Muscle of arm (tissue), 12 donors: ENCODE measurements around the gene SMIM41. TPM values are rescaled to one million over a fixed set of nuclear protein-coding genes. Genes with fewer than 3 reads are reported as not detected.

Source experiments
- DNase-seq: peaks from one replicate; pipeline ENCODE4 v3.0.0-alpha.2; 2013
- polyA plus RNA-seq, 12 donors: library from polyadenylated mRNA; unstranded; fragments of 120-200 nt; gene quantifications; one replicate each; pipeline ENCODE4 v1.2.1, GENCODE V29; 2013; ENCODE audit not compliant: insufficient read length in 12 of 12

SMIM41 gene
- polyA plus RNA-seq, 12 donors: 0.19 to 0.44 TPM; not detected in 10

GRCh38 chr12:52063082-52063924 lies 16.2 kb upstream of the SMIM41 start:
- DNase-seq: no peak

DNA sequence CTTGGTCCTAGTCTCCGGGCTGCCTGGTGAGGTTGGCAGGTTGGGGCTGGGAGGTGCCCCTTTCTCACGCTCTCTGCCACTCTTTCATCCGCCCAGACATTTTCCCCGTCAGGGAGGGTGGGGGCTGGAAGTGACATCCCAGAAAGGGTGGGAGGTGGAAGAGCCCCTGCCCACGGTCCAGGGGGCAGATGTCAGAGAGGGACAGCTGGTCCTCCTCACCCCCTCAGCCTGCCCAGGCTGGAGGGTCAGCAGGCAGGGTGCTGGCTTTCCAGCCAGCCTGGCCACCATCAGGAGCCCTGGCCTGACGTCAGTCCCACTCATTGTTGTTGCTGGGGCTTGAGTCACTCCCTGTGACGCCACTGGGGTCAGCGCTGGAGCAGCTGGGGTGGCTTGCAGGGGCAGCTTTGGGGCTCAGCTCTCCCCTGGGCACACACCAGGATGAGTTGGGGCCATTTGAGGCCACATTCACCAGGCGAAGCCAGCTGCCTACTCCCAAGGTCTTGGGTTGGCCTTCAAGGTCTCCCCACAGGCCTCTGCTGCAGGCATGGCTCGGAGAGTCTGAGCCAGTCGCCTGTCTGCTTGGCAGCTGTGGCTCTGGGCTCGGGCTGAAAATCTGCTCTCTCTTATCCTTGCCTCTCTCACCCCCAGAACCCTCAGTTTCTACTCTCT lies 15.4 kb upstream of the SMIM41 start:
- no peak for DNase-seq

- no peak for DNase-seq
These were observed 13.0 kb upstream of the SMIM41 start for GRCh38 chr12:52066346-52067080.

DNA sequence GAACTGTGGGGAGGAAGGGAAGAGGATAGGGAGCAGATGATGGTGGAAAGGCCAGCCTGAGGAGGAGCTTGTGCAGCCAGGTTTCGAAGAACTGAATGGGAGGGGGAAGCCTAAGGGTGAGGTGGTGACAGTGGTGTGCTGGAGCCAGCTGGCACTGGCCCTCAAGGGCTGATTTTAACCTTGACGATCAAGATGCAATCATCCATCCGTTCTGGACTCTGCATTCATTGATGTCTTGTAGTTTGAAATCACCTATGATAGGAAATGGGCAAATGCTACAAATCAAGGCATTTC lies 12.5 kb upstream of the SMIM41 start:
- DNase-seq: no peak

DNA sequence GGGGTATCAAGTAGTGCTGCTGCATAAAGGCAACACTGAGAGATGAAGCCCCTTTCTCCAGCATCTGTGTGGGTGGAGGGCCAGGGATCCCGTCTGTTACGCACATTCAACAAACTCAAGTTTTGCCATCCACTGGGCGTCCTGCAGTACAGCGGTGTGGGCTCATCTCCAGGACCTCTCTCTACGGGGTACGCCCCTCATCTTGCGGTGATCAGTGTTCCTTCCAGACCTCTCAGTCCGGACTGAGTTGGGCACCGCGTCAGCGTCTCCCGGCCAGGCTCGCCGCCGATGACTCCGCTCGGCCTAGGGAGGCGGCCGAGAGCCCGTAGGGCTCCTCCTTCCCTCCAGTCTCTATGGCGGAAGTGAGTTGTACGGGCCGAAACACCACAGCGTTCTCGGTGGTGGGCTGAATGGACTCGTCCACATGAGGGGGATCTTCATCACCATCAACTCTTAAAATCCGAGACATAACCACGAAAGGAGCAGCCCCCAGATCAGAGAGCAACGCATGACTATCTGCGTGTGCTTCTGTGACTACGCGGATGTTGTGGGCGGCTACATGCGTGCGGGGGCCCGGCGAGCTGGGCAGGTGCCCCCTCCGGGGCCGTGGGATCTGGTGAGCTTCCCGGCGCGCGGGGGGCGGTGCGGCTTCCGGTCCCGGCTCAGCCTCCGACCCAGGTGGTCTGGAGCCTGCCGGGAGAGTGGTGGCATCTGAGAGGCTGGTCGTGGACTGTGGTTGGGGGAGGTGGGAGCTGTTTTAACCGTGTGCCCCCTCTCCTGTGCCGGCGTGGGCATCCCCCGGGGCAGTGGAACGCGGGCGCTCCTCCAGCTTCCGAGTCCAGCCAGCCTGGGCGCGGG lies 9.9 kb upstream of the SMIM41 start, which contains the start of gene ATG101:
Gene ATG101, plus strand, starts transcription at position 652 of the 858 bp plus-strand sequence. CDS start 3,673 bp downstream, outside the sequence.
- DNase-seq: peak; percentile 95

DNA sequence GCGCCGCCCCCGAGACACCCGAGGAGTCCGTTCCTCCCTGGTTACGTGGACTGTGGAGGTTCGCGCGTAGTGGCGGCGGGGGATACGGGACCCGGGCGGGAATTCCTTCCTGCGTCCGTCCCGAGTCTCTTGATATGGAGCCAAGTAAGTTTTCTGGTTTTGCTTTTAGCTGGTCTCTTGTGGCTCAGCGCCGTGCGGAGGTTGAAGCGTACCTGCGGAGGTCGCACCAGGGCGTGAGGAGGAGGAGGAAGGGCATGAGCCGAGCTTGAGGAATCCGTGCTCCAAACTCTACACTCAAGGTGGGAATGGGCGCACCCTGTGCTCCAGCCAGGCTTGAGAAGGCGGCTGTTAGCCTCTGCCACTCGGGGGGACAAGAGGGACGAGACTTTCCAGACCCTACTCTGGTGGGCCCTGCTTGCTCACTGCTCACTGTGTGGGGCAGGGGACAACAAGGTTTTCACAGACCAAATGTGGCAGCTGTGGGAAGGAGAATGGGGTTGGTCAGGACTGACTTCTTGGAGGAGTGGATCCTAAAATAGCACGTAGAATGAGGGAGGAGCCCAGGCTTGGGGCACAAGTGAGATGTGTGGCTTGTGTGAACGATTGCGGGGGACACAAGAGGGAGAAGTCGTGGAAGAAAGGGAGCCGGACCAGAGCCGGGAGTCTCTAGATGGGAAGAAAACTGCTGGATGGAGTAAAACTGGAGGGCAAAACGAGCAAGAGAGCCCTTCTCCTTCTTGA lies 9.1 kb upstream of the SMIM41 start:
- DNase-seq: no peak

GRCh38 chr12:52073531-52074381 lies 5.7 kb upstream of the SMIM41 start:
- DNase-seq: no peak

GRCh38 chr12:52074971-52075724 lies 4.4 kb upstream of the SMIM41 start:
- no peak for DNase-seq

GRCh38 chr12:52076811-52077210 lies 2.7 kb upstream of the SMIM41 start:
- no peak for DNase-seq

DNA sequence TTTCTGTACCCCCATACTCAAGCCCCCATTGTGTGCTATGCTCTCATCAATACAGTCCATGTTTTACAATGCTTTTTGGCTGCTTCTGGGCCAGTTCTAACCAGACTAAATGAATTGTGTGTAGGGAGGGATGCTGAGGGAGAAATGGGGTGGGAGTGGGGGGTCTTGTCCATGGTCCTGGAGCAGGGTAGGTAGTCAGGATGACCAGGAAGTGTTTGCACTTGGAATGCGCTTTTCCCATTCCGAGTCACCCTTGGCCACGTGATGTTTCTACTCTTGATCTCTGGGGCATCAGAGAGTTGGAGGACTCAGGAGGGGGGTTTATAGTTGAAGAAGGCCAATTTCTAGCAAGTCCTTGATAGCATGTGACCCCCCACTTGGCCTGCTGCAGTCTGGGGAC lies 1.2 kb upstream of the SMIM41 start:
- DNase-seq: no peak

DNA sequence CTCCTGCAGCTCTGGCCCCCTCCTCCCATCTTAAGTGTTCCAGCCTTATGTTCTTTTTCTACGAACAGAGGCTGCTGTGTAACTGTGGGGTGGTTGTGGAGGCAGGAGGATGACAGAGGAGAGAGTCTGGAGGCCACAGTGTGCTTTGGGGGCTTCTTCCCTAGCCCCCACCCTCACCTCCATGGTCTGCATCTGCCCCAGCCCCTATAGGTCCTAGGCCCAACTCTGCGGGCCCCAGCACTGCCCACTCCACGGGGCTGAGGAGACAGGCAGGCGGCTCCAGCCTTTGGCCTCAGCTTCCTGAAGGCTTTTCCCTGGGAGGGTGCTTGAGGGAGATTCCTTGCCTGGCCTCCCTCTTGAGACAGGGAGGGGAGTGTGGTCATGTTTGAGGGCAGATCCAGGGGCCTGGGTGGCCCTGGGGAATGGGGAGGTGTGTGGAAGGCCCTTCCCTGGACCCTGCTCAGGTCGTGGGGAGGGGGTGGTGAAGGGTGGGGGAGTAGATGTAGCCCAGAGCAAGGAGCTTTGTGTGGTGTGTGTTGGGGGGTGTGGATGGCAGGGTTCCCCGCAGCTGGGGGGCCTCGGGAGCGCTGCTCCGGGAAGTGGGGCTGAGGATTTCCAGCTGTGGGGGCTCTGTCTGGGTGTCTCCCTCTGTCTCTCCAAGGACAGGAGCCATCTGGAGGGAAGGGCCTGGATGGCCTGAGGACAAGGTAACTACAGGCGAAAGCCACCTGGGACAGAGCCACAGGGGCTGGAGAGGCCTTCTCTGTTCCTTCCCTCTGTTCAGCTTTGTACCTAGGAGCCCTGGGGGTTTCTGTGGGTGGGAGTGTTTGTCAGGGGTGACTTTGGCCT lies 1.1 kb downstream of the SMIM41 start:
- no peak for DNase-seq

DNA sequence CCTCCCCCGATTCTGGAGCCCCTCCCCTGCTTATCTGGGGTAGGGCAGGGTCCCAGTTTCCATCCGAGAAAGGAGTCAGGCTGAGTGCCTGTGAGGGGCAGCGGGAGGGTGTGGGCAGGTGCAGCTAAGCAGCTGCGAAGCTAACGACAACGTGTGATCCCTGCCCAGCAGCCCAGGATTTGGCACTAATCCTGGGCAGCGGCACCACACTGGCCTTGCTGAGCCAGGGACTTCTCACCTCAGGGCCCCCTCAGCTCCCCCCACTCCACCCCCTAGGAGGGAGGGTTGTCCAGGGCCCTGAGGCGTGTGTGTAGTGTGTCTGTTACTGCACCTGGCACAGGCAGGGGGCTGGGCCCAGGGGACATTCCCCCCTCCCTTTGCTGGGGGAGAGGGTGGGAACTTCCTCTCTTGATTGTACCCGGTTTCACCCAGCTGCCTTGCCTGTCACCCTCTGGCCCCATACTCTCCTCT lies 1.8 kb downstream of the SMIM41 start:
- no peak for DNase-seq

DNA sequence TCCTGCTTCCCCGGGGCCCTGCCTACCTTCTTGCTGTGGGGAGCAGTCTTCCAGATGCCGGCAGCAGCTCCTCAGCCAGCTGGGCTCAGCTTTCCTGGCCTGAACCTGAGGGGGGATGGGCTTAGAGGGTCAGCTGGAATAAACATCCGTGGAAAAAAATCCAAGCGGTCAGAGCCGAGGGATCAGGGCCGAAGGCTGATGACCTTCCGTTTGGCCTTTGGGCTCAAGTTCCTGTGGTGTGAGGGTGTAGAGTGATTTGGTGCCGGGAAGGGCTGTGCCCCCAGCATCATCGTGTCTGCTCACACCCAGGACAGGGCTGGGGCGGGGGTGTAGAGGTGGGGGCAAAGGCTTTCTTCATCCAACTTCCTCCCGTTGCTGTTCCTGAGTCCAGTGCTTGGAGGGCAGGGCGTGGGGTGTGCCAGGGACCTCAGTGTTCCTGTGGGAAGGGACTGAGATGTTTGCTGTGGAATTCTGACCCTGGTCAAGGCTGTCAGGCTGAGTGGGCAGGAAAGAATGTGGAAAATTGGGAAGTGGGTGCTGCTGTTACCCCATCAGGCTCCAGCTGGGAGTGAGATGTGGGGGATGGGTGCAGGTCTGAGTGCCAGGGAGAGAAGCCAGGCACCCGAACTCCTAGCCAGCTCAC lies 2.6 kb downstream of the SMIM41 start:
- peak; percentile 65 for DNase-seq

GRCh38 chr12:52082669-52082987 lies 3.1 kb downstream of the SMIM41 start:
- no peak for DNase-seq

GRCh38 chr12:52082988-52083637 lies 3.6 kb downstream of the SMIM41 start:
- DNase-seq: peak; percentile 54

DNA sequence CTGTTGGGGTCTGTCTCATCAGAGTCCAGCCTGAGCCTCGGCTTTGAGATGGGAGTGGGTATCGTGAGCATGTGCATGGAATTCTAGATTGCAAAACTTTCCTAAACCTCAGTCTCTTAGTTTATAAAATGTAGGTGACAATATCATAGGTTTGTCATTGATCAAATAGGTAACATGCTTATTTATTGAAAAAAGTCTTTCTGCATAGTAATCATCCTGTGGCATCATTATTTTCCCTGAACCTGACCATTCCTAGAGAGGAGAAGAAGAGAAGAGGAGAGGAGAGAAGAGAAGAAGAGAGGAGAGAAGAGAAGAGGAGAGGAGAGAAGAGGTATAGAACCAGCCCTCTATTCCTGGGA lies 4.1 kb downstream of the SMIM41 start:
- DNase-seq: no peak
